GM12864 (cell line): Measurements from ENCODE around the gene CDRT4.

Source experiments
- DNase-seq: peaks from one replicate; pipeline ENCODE4 v3.0.0-alpha.2; 2011; ENCODE audit warnings: low read depth
- H3K4me3 ChIP-seq: 2 replicates; pipeline ENCODE4 v1.5.1; 2011; ENCODE audit warnings: mild to moderate bottlenecking, low read depth, low read length, control low read depth
- TF ChIP-seq, protein P1 (sequence below): IDR thresholded peaks from 2 replicates; pipeline ENCODE4 v1.5.1; 2011; ENCODE audit warnings: low read depth, mild to moderate bottlenecking, moderate library complexity, low read length, control low read depth, inconsistent platforms; ENCODE audit errors: missing control alignments

CDRT4 gene

DNA sequence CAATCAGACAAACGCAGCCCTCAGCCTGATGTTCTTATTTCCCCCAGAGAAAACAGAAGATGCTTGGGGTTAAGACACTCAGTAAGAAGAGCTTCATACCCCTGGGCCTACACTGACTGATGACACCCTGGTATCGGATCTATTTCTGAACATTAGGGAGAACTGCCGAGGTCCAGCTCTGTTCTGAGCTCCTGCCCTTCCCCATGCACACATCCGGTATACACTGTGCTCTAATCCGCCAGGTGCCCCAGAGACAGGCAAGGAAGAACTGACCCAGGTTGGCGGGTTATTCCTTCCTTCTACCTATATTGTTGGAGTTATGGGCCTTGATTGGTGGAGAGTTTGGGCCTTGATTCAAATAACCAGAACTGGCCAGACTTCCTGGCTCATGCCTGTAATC, 68.0 kb downstream of the CDRT4 start:
- no peak for DNase-seq
- H3K4me3 ChIP-seq = no peak overlapping the region
- TF ChIP-seq, protein P1, sequence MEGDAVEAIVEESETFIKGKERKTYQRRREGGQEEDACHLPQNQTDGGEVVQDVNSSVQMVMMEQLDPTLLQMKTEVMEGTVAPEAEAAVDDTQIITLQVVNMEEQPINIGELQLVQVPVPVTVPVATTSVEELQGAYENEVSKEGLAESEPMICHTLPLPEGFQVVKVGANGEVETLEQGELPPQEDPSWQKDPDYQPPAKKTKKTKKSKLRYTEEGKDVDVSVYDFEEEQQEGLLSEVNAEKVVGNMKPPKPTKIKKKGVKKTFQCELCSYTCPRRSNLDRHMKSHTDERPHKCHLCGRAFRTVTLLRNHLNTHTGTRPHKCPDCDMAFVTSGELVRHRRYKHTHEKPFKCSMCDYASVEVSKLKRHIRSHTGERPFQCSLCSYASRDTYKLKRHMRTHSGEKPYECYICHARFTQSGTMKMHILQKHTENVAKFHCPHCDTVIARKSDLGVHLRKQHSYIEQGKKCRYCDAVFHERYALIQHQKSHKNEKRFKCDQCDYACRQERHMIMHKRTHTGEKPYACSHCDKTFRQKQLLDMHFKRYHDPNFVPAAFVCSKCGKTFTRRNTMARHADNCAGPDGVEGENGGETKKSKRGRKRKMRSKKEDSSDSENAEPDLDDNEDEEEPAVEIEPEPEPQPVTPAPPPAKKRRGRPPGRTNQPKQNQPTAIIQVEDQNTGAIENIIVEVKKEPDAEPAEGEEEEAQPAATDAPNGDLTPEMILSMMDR = no peak

DNA sequence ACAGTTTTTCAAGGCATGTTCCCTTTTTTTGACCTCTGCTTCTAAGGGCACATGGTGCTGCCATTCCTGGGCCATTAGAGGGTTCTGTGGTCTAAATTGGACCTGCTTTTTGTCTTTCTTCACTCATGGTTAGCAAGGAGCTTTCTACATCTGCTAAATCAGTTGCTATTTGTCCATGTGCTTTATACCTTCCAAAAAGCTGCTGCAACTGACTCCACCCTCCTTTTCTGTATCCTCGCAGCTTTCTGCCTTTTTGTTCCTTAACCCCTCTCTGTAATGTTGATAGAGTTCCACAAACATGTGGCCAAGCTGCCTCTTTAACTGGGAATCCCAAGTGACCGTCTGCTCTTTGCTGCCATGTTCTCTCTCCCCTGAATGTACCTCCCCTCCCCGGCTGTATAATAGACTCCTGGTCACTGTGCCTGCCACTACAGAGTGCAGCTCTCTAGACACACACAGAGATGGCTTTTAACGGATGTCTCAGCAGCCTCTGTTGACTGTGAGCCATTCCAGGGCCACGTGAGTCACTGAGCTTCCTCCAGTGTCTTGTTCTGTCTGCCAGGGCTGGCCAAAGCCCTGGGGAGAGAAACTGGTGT, 68.6 kb downstream of the CDRT4 start:
- TF ChIP-seq, protein P1 = no peak
- DNase-seq = no peak
- H3K4me3 ChIP-seq = no peak overlapping the region

DNA sequence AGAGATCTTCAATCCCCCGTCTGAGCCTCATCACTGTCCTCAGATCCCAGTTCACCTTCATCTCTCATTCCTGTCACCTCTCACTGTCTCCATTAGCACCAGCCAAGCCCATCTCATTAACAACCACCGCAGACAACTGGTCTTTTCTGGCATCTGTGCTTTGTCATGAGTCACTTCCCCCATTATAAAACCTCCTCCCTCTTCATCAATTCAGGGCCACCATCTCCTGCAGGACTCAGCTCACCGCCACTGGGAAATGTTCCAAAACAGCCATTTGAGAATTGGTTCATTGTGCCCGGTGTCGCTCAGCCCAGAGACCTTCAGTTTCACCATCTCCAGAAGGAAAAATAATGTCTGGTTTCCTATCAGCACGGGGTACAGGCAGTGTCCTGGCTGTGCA, 69.1 kb downstream of the CDRT4 start:
- TF ChIP-seq, protein P1 = no peak
- no peak for DNase-seq
- no peak overlapping the region for H3K4me3 ChIP-seq

DNA sequence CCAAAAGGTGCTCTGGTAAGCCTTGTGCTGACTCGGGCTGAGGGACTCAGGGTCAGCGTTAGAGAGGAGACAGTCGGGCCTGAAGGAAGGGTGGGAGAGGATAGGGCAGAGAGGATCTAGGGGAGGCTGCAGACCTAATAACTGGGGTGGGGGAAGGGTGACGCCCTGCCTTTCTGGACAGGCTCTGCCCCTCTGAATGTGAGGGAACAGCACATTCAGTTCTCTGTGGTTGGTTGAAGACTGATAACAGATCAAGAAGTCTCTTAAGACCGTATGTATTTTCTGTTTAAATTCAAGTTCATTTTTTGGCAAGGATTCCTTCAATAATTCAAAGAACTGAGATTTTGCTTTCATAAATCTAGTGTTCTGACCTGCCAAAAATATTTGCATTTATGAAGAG, 69.8 kb downstream of the CDRT4 start:
- TF ChIP-seq, protein P1 = no peak
- no peak overlapping the region for H3K4me3 ChIP-seq
- DNase-seq = no peak

DNA sequence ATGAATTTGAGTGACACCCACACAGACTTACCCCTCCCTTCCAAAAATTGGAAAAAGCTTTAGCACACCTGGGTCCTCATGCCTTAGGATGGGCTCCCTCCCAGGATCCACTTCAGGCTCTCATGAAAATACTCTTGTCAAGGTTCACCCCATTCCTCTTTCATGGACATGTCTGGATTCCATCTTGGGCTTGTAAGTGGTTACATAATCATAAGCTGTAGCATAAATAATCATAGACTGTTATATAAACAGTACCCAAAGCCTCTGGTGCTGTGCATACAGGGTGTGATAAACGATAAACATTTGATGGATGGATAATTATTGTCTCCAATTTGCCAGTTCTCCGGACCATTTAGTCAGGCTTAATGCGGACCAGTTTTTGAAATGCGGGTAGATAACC, 72.3 kb downstream of the CDRT4 start:
- TF ChIP-seq, protein P1 = no peak
- no peak overlapping the region for H3K4me3 ChIP-seq
- no peak for DNase-seq

DNA sequence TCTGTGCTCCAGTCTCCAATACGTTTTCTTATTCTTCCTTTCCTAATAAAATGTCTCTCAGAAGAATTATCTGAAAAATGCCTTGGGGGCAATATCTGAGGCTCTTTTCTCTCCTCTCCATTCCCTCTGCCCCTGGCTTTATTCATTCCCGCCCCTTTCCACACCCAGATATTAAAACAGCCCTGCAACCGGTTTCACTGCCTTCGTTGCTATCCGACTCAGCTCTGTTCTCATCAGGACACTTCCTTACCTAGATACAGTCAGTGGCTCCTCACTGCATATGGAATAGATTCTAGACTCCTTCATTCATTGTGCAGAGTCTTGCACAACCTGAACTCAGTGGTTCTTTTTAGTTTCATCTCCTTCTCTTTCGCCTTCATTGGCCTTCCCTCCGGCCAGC, 74.0 kb downstream of the CDRT4 start:
- TF ChIP-seq, protein P1 = no peak
- H3K4me3 ChIP-seq = no peak overlapping the region
- no peak for DNase-seq

DNA sequence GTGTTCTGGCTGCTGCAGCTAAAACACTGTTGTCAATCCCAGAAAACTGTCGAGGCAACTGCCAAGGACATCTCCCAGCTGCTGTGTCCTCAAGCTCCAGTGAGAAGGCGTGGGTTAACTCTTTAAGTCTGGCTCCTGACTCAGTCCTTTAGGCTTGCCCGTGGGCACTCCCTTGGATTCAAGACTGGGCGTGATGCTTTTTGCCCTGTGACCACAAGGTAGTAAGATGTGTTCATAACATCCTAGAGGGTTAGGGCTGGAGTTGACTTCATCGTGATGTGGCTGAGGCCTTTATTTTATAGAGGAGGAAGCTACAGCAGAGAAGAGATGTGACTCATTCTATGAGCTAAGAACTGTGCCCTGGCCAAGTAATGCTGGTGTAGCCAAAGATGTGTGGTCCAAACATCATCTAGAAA, 75.1 kb downstream of the CDRT4 start:
- no peak overlapping the region for H3K4me3 ChIP-seq
- DNase-seq = no peak
- TF ChIP-seq, protein P1 = no peak
